Fibroblast of mammary gland (primary cell): ENCODE results near the gene PCDHGB3.
"Not testable (repeated sequence)": the region's sequence is repeated elsewhere in the genome, so short reads cannot be mapped to it uniquely, and the experiment has no call there.

ENCODE experiments used
- DNase-seq: peaks from one replicate; pipeline ENCODE4 v3.0.0-alpha.2; 2010; ENCODE audit warnings: low read depth
- H3K4me3 ChIP-seq: 2 replicates; pipeline ENCODE4 v1.5.1; 2011; ENCODE audit warnings: low read depth, mild to moderate bottlenecking, low read length, moderate library complexity; ENCODE audit not compliant: control insufficient read depth
- CTCF ChIP-seq: conservative IDR thresholded peaks from 2 replicates; pipeline ENCODE4 v1.5.1; 2011; ENCODE audit warnings: low read depth, low read length, inconsistent platforms; ENCODE audit not compliant: control insufficient read depth, insufficient read depth

PCDHGB3 gene

GRCh38 chr5:141369994-141370848, at the start of gene PCDHGB3:
PCDHGB3 (plus strand) TSS chr5:141370242; CDS start chr5:141370395, 153 bp downstream.
- peak within 1 kb of the TSS; percentile 22 for H3K4me3 ChIP-seq
- peak; percentile 44 for TF ChIP-seq CTCF
- peak; percentile 56 for DNase-seq

GRCh38 chr5:141322261-141322660, 47.8 kb upstream of the PCDHGB3 start:
- DNase-seq, result no peak
- no peak for TF ChIP-seq CTCF
- no peak overlapping the region for H3K4me3 ChIP-seq

GRCh38 chr5:141326088-141326854, 43.8 kb upstream of the PCDHGB3 start:
- TF ChIP-seq CTCF, result peak; percentile 78
- peak; percentile 71 for DNase-seq
- H3K4me3 ChIP-seq, result peak overlapping the region; percentile 47

- no peak overlapping the region for H3K4me3 ChIP-seq
- TF ChIP-seq CTCF, result no peak
- DNase-seq, result no peak
These were observed 41.8 kb upstream of the PCDHGB3 start for GRCh38 chr5:141328231-141328630.

GRCh38 chr5:141330299-141331080, 39.6 kb upstream of the PCDHGB3 start, which contains the start of gene PCDHGA1:
PCDHGA1 (plus strand) TSS chr5:141330514.
- H3K4me3 ChIP-seq, result peak within 1 kb of the TSS; percentile 31
- peak; percentile 57 for TF ChIP-seq CTCF
- DNase-seq, result peak; percentile 64

GRCh38 chr5:141332571-141332970, 37.5 kb upstream of the PCDHGB3 start:
- not testable (repeated sequence) for DNase-seq

More at GRCh38 chr5:141332571-141332970, 37.5 kb upstream of the PCDHGB3 start:
- not testable (repeated sequence) for H3K4me3 ChIP-seq
